BE2C (cell line): ENCODE data around the gene LRMDA.

ENCODE experiments used
- DNase-seq: peaks from one replicate; pipeline ENCODE4 v3.0.0-alpha.2; 2020
- H3K27me3 ChIP-seq: fragments of 250-450 bp; sonication (Bioruptor Pico); 2 replicates; pipeline ENCODE4 v1.5.1; 2020; ENCODE audit warnings: mild to moderate bottlenecking
- H3K36me3 ChIP-seq: fragments of 250-450 bp; sonication (Bioruptor Pico); 2 replicates; pipeline ENCODE4 v1.5.1; 2020; ENCODE audit warnings: mild to moderate bottlenecking
- H3K4me1 ChIP-seq: fragments of 250-450 bp; sonication (Bioruptor Pico); 2 replicates; pipeline ENCODE4 v1.5.1; 2020
- H3K4me3 ChIP-seq: 2 replicates; pipeline ENCODE4 v1.5.1; 2011; ENCODE audit warnings: low read depth, low read length
- H3K9me3 ChIP-seq: fragments of 250-450 bp; sonication (Bioruptor Pico); 2 replicates; pipeline ENCODE4 v1.5.1; 2020
- CTCF ChIP-seq: IDR thresholded peaks from 2 replicates; pipeline ENCODE4 v1.5.1; 2012; ENCODE audit warnings: mild to moderate bottlenecking, low read depth, low read length

The LRMDA gene

GRCh38 chr10:76091926-76092325 lies 660.5 kb downstream of the LRMDA start:
- no peaks in the 10 kb centered on the region for H3K36me3 ChIP-seq
- no peak overlapping the region for H3K4me3 ChIP-seq
- no peaks in the 10 kb centered on the region for H3K9me3 ChIP-seq
- TF ChIP-seq CTCF = no peak
- H3K27me3 ChIP-seq = no peaks in the 10 kb centered on the region
- no peak for DNase-seq
- H3K4me1 ChIP-seq = no peaks in the 10 kb centered on the region

- no peak for TF ChIP-seq CTCF
- Histone ChIP-seq H3K9me3 (no peaks in the 10 kb centered on the region), H3K4me3 (no peak overlapping the region), H3K27me3 (no peaks in the 10 kb centered on the region), H3K36me3 (no peaks in the 10 kb centered on the region), H3K4me1 (no peaks in the 10 kb centered on the region; the same call in 1 of the 2 replicates)
- no peak for DNase-seq
These were observed 675.2 kb downstream of the LRMDA start for GRCh38 chr10:76106611-76107010.

GRCh38 chr10:76108563-76109359 lies 677.3 kb downstream of the LRMDA start:
- DNase-seq = no peak
- Histone ChIP-seq H3K4me3 (no peak overlapping the region), H3K4me1 (peaks cover 15% of the 10 kb centered on the region), H3K9me3 (no peaks in the 10 kb centered on the region), H3K36me3 (no peaks in the 10 kb centered on the region), H3K27me3 (no peaks in the 10 kb centered on the region)
- TF ChIP-seq CTCF = no peak

- H3K4me1 ChIP-seq = peaks cover 26% of the 10 kb centered on the region
- no peaks in the 10 kb centered on the region for H3K36me3 ChIP-seq
- no peak for DNase-seq
- peak overlapping the region; percentile 55 for H3K4me3 ChIP-seq
- no peak for TF ChIP-seq CTCF
- H3K9me3 ChIP-seq = no peaks in the 10 kb centered on the region
- no peaks in the 10 kb centered on the region for H3K27me3 ChIP-seq
These were observed 680.0 kb downstream of the LRMDA start for GRCh38 chr10:76111404-76111803.

- H3K4me1 ChIP-seq = peaks cover 26% of the 10 kb centered on the region
- H3K4me3 ChIP-seq = peak overlapping the region; percentile 55
- no peaks in the 10 kb centered on the region for H3K27me3 ChIP-seq
- H3K36me3 ChIP-seq = no peaks in the 10 kb centered on the region
- TF ChIP-seq CTCF = no peak
- H3K9me3 ChIP-seq = no peaks in the 10 kb centered on the region
- peak; percentile 72 for DNase-seq
These were observed 680.8 kb downstream of the LRMDA start for GRCh38 chr10:76111986-76112825.

GRCh38 chr10:76112826-76113150 lies 681.4 kb downstream of the LRMDA start:
- Histone ChIP-seq H3K4me3 (peak overlapping the region; percentile 55; the same call in 1 of the 2 replicates), H3K4me1 (peaks cover 26% of the 10 kb centered on the region), H3K9me3 (no peaks in the 10 kb centered on the region), H3K27me3 (no peaks in the 10 kb centered on the region), H3K36me3 (no peaks in the 10 kb centered on the region)
- no peak for TF ChIP-seq CTCF
- no peak for DNase-seq
